B cell (primary cell): ENCODE results near the gene POLA2. TPM values are rescaled to one million over a fixed set of nuclear protein-coding genes. Genes with fewer than 3 reads are reported as not detected.

ENCODE experiments used
- ATAC-seq: fragments of 200-7000 bp; cut with Tn5 transposase; one replicate; pipeline ENCODE4 v1.10.0; 2021; ENCODE audit warnings: low read depth, mild to moderate bottlenecking, moderate number of reproducible peaks, moderate library complexity
- CTCF ChIA-PET: fragments of 350-600 bp; sonication (Branson Sonifier 250); formaldehyde crosslinking; loops from one replicate; lab custom pipeline; 2021; ENCODE audit warnings: antibody characterized with exemption, inconsistent platforms; lab: Charles Lee
- POLR2A ChIA-PET: fragments of 350-600 bp; sonication (Branson Sonifier 250); formaldehyde crosslinking; loops from one replicate; lab custom pipeline; 2021; ENCODE audit warnings: antibody characterized with exemption; lab: Charles Lee
- DNase-seq: peaks from one replicate; pipeline ENCODE4 v3.0.0; 2013
- H2AFZ ChIP-seq: 2 replicates; pipeline ENCODE4 v1.6.1; 2012; ENCODE audit warnings: mild to moderate bottlenecking, low read depth, low read length; ENCODE audit not compliant: insufficient read depth, poor library complexity, severe bottlenecking
- H3K27ac ChIP-seq, 2 donors: 1 replicate in 1 of 2; 2 replicates in 1 of 2; pipeline ENCODE4 v1.5.1; 2012 to 2013; ENCODE audit warnings: low read length in 2 of 2, mild to moderate bottlenecking in 2 of 2, moderate library complexity in 1 of 2
- H3K27me3 ChIP-seq, 4 experiments: fragments of 200-600 bp in 1 of 4; sonication (generic) in 1 of 4; replicated peaks in 1 of 4; 1 replicate in 2 of 4; 2 replicates in 2 of 4; pipeline versions ENCODE4 v1.6.1 to v1.7.0; 2013 to 2016; ENCODE audit warnings: low read length in 3 of 4, mild to moderate bottlenecking in 2 of 4, mixed read lengths in 1 of 4, moderate library complexity in 1 of 4; ENCODE audit not compliant: insufficient read depth in 4 of 4, control insufficient read depth in 3 of 4; ENCODE audit errors: control extremely low read depth in 1 of 4
- H3K36me3 ChIP-seq, 2 experiments: replicated peaks in 1 of 2; 1 replicate in 1 of 2; 2 replicates in 1 of 2; pipeline versions ENCODE4 v1.6.1 to v1.7.1; 2013; ENCODE audit warnings: low read length in 1 of 2; ENCODE audit not compliant: insufficient read depth in 2 of 2, control insufficient read depth in 1 of 2; ENCODE audit errors: control extremely low read depth in 1 of 2, extremely low read depth in 1 of 2
- H3K4me1 ChIP-seq, 2 donors: fragments of 200-600 bp in 1 of 2; sonication (generic) in 1 of 2; 1 replicate in 1 of 2; 2 replicates in 1 of 2; pipeline versions ENCODE4 v1.5.1 to v1.6.1; 2013 to 2017; ENCODE audit warnings: low read length in 2 of 2; ENCODE audit not compliant: control insufficient read depth in 2 of 2, insufficient read depth in 2 of 2
- H3K4me2 ChIP-seq: replicated peaks from 2 replicates; pipeline ENCODE3; 2012; ENCODE audit warnings: mild to moderate bottlenecking, low read depth, low read length; ENCODE audit not compliant: poor library complexity, severe bottlenecking
- H3K4me3 ChIP-seq, 5 experiments: fragments of 200-600 bp in 1 of 5; sonication (generic) in 1 of 5; 1 replicate in 3 of 5; 2 replicates in 2 of 5; pipeline versions ENCODE4 v1.5.1 to v1.7.0; 2011 to 2016; ENCODE audit warnings: low read length in 4 of 5, mild to moderate bottlenecking in 4 of 5, low read depth in 2 of 5, control low read depth in 1 of 5, moderate library complexity in 1 of 5; ENCODE audit not compliant: insufficient read depth in 1 of 5; ENCODE audit errors: control extremely low read depth in 1 of 5, extremely low read depth in 1 of 5
- H3K79me2 ChIP-seq: fragments of 200-600 bp; sonication (generic); one replicate; pipeline ENCODE4 v1.6.0; 2016; ENCODE audit warnings: low read length; ENCODE audit not compliant: control insufficient read depth, insufficient read depth
- H3K9ac ChIP-seq: fragments of 200-600 bp; sonication (generic); 2 replicates; pipeline ENCODE4 v1.6.1; 2017; ENCODE audit warnings: mild to moderate bottlenecking, low read length, moderate library complexity
- H3K9me3 ChIP-seq, 3 donors: one replicate each; pipeline versions ENCODE4 v1.6.1 to v1.7.1; 2013; ENCODE audit warnings: low read length in 2 of 3; ENCODE audit not compliant: control insufficient read depth in 2 of 3, insufficient read depth in 1 of 3; ENCODE audit errors: control extremely low read depth in 1 of 3
- H4K20me1 ChIP-seq: 2 replicates; pipeline ENCODE4 v1.6.0; 2012; ENCODE audit warnings: mild to moderate bottlenecking, low read length; ENCODE audit not compliant: insufficient read depth, control insufficient read depth, poor library complexity, severe bottlenecking
- H3K27ac Mint-ChIP-seq: one replicate; pipeline ENCODE4 v1.8.0; 2021; ENCODE audit warnings: mixed read lengths
- H3K27me3 Mint-ChIP-seq: one replicate; pipeline ENCODE4 v1.8.0; 2021; ENCODE audit warnings: mixed read lengths
- H3K4me1 Mint-ChIP-seq: one replicate; pipeline ENCODE4 v1.8.0; 2021; ENCODE audit warnings: mixed read lengths
- H3K4me3 Mint-ChIP-seq: one replicate; pipeline ENCODE4 v1.8.0; 2021; ENCODE audit warnings: mixed read lengths
- H3K9me3 Mint-ChIP-seq: one replicate; pipeline ENCODE4 v1.8.0; 2022; ENCODE audit warnings: mixed read lengths; ENCODE audit not compliant: insufficient read depth
- EZH2 ChIP-seq: IDR thresholded peaks from 2 replicates; pipeline ENCODE4 v1.6.1; 2012; ENCODE audit warnings: borderline replicate concordance, low read depth, mild to moderate bottlenecking, moderate library complexity, low read length; ENCODE audit not compliant: insufficient read depth, poor library complexity, severe bottlenecking
- WGBS: methylation state at CpG from one replicate; pipeline ENCODE4 v1.1.5; 2013; ENCODE audit warnings: missing lambda C conversion rate; ENCODE audit not compliant: insufficient coverage; 5-methylcytosine and 5-hydroxymethylcytosine counted together
- intact Hi-C: fragments of 100-400 bp; cut with micrococcal nuclease; formaldehyde crosslinking; loops from one replicate; pipeline ENCODE4 v1.10.0; 2022
- polyA plus RNA-seq: library from polyadenylated mRNA; depleted of rRNA; stranded (reverse); fragments of >200 nt; gene quantifications from 2 replicates; pipeline ENCODE4 v1.2.3, GENCODE V29; 2012
- total RNA-seq, 2 donors: library from RNA; stranded (reverse); fragments of 120-200 nt in 1 of 2; gene quantifications; 1 replicate in 1 of 2; 2 replicates in 1 of 2; pipeline versions ENCODE4 v1.2.3 to v1.2.4, GENCODE V29; 2013 to 2022
- TF ChIP-seq, protein P1 (sequence below): fragments of 200-600 bp; IDR thresholded peaks from one replicate; pipeline ENCODE4 v1.8.0; 2022; ENCODE audit warnings: antibody characterized with exemption, mild to moderate bottlenecking

The POLA2 gene
- total and polyA plus RNA-seq, 2 donors (not counting 1 experiment from before 2014, with no cell fraction given): 13.0 to 28.7 TPM

GRCh38 chr11:65315204-65315865 lies 53.6 kb downstream of the POLA2 start:
- H3K36me3 ChIP-seq: no peaks in the 10 kb centered on the region
- H3K27me3 ChIP-seq: peaks cover 0 to 12% (median 5%) of the 10 kb centered on the region in 4 experiments
- Mint-ChIP-seq H3K27me3 (peaks cover 9% of the 10 kb centered on the region), H3K9me3 (no peaks in the 10 kb centered on the region), H3K4me3 (peak overlapping the region; percentile 84), H3K4me1 (peaks cover 10% of the 10 kb centered on the region), H3K27ac (no peak overlapping the region)
- H3K79me2 ChIP-seq: no peaks in the 10 kb centered on the region
- H3K4me3 ChIP-seq: peak overlapping the region; percentile 40 to 85 (median 81)
- CTCF ChIA-PET: interaction anchor here (0.5 to 7.4 kb wide), 36 partner anchors 8 to 1808 kb away, joined by 3 to 214 read pairs (median 4); partner anchors contain the start of genes ARL2 and DPF2
- H3K27ac ChIP-seq: peak overlapping the region in 1 of 2 donors; percentile 51
- peak; percentile 61 for ATAC-seq
- H3K9me3 ChIP-seq: no peaks in the 10 kb centered on the region
- POLR2A ChIA-PET: interaction anchor here (0.5 to 1.5 kb wide), 9 partner anchors 12 to 1065 kb away, joined by 3 to 6 read pairs (median 4); partner anchors contain the start of gene DPF2
- peak overlapping the region; percentile 91 for H3K9ac ChIP-seq
- intact Hi-C loops: loop anchor here (1.0 to 5.0 kb wide), 6 partner anchors 15 to 205 kb away; partner anchors contain the start of genes POLA2, TIGD3 and TM7SF2
- H4K20me1 ChIP-seq: no peaks in the 10 kb centered on the region
- H2AFZ ChIP-seq: peak overlapping the region; percentile 96
- TF ChIP-seq EZH2: no peak
- TF ChIP-seq, protein P1, sequence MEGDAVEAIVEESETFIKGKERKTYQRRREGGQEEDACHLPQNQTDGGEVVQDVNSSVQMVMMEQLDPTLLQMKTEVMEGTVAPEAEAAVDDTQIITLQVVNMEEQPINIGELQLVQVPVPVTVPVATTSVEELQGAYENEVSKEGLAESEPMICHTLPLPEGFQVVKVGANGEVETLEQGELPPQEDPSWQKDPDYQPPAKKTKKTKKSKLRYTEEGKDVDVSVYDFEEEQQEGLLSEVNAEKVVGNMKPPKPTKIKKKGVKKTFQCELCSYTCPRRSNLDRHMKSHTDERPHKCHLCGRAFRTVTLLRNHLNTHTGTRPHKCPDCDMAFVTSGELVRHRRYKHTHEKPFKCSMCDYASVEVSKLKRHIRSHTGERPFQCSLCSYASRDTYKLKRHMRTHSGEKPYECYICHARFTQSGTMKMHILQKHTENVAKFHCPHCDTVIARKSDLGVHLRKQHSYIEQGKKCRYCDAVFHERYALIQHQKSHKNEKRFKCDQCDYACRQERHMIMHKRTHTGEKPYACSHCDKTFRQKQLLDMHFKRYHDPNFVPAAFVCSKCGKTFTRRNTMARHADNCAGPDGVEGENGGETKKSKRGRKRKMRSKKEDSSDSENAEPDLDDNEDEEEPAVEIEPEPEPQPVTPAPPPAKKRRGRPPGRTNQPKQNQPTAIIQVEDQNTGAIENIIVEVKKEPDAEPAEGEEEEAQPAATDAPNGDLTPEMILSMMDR: peak; percentile 98
- peak; percentile 87 for DNase-seq
- peak overlapping the region; percentile 100 for H3K4me2 ChIP-seq
- under 1% methylated on average over 55 of the region's 59 CpGs for WGBS
- H3K4me1 ChIP-seq: peaks cover 8 to 17% of the 10 kb centered on the region in 2 donors

GRCh38 chr11:65315866-65316226 lies 54.1 kb downstream of the POLA2 start:
- intact Hi-C loops: loop anchor here (1.0 to 5.0 kb wide), 6 partner anchors 14 to 205 kb away; partner anchors contain the start of genes POLA2, TIGD3 and TM7SF2
- no peak for TF ChIP-seq EZH2
- TF ChIP-seq, protein P1: peak; percentile 65
- H3K4me1 ChIP-seq: peaks cover 8 to 17% of the 10 kb centered on the region in 2 donors
- H2AFZ ChIP-seq: peak overlapping the region; percentile 96
- Mint-ChIP-seq H3K4me3 (peak overlapping the region; percentile 84), H3K27me3 (peaks cover 9% of the 10 kb centered on the region), H3K9me3 (no peaks in the 10 kb centered on the region), H3K4me1 (peaks cover 10% of the 10 kb centered on the region), H3K27ac (no peak overlapping the region)
- CTCF ChIA-PET: interaction anchor here (0.5 to 7.4 kb wide), 31 partner anchors 8 to 1807 kb away, joined by 3 to 214 read pairs (median 5); partner anchors contain the start of genes ARL2 and DPF2
- no peaks in the 10 kb centered on the region for H3K9me3 ChIP-seq
- H3K4me3 ChIP-seq: peak overlapping the region; percentile 40 to 85 (median 81)
- DNase-seq (no peak), ATAC-seq (no peak)
- H3K36me3 ChIP-seq: no peaks in the 10 kb centered on the region
- no peaks in the 10 kb centered on the region for H4K20me1 ChIP-seq
- H3K4me2 ChIP-seq: peak overlapping the region; percentile 100
- H3K27ac ChIP-seq: no peak overlapping the region
- peaks cover 0 to 12% (median 5%) of the 10 kb centered on the region in 4 experiments for H3K27me3 ChIP-seq
- 36% methylated on average over 8 of the region's 8 CpGs for WGBS
- POLR2A ChIA-PET: interaction anchor here (0.6 to 1.5 kb wide), 8 partner anchors 11 to 401 kb away, joined by 3 to 6 read pairs (median 4); partner anchors contain the start of gene DPF2
- no peaks in the 10 kb centered on the region for H3K79me2 ChIP-seq
- peak overlapping the region; percentile 91 for H3K9ac ChIP-seq
